CD4-positive, alpha-beta memory T cell (primary cell): ENCODE results near the gene DST. TPM values are rescaled to one million over a fixed set of nuclear protein-coding genes. Genes with fewer than 3 reads are reported as not detected.

Experiments
- CTCF ChIA-PET: fragments of 350-600 bp; sonication (Branson Sonifier 250); formaldehyde crosslinking; loops from one replicate; lab custom pipeline; 2021; ENCODE audit warnings: inconsistent platforms; ENCODE audit not compliant: partially characterized antibody; lab: Charles Lee
- POLR2A ChIA-PET: fragments of 350-600 bp; sonication (Branson Sonifier 250); formaldehyde crosslinking; loops from one replicate; lab custom pipeline; 2021; ENCODE audit not compliant: partially characterized antibody; lab: Charles Lee
- DNase-seq, 5 donors: peaks; one replicate each; pipeline versions ENCODE4 v3.0.0 to v3.0.0-alpha.2; 2020 to 2022; ENCODE audit warnings: mixed read lengths in 1 of 5
- H3K27ac ChIP-seq: one replicate; pipeline ENCODE4 v1.7.0; 2013; ENCODE audit warnings: low read depth, low read length
- H3K27me3 ChIP-seq: 2 replicates; pipeline ENCODE4 v1.7.0; 2013; ENCODE audit warnings: mild to moderate bottlenecking, low read length, moderate library complexity; ENCODE audit not compliant: insufficient read depth
- H3K36me3 ChIP-seq: 2 replicates; pipeline ENCODE4 v1.7.0; 2013; ENCODE audit warnings: mild to moderate bottlenecking, low read length, moderate library complexity; ENCODE audit not compliant: insufficient read depth
- H3K4me1 ChIP-seq: 2 replicates; pipeline ENCODE4 v1.7.0; 2013; ENCODE audit warnings: mild to moderate bottlenecking, low read length, moderate library complexity; ENCODE audit not compliant: insufficient read depth
- H3K4me3 ChIP-seq, 2 donors: one replicate each; pipeline ENCODE4 v1.7.0; 2013; ENCODE audit warnings: low read length in 2 of 2, mild to moderate bottlenecking in 1 of 2
- H3K9me3 ChIP-seq, 2 donors: one replicate each; pipeline ENCODE4 v1.7.0; 2013; ENCODE audit warnings: low read length in 2 of 2, control low read depth in 1 of 2; ENCODE audit not compliant: control insufficient read depth in 1 of 2
- H3K27ac Mint-ChIP-seq, 7 donors: one replicate each; pipeline ENCODE4 v1.8.0; 2020 to 2021; ENCODE audit warnings: mixed read lengths in 7 of 7, mild to moderate bottlenecking in 6 of 7, inconsistent platforms in 3 of 7, moderate library complexity in 3 of 7
- H3K27me3 Mint-ChIP-seq, 2 donors: one replicate each; pipeline ENCODE4 v1.8.0; 2020 to 2021; ENCODE audit warnings: mixed read lengths in 2 of 2
- H3K36me3 Mint-ChIP-seq, 2 donors: one replicate each; pipeline ENCODE4 v1.8.0; 2020 to 2021; ENCODE audit warnings: mixed read lengths in 2 of 2, inconsistent platforms in 1 of 2, mild to moderate bottlenecking in 1 of 2
- H3K4me1 Mint-ChIP-seq, 4 donors: one replicate each; pipeline ENCODE4 v1.8.0; 2020 to 2021; ENCODE audit warnings: mixed read lengths in 4 of 4, mild to moderate bottlenecking in 1 of 4
- H3K4me3 Mint-ChIP-seq, 8 donors: one replicate each; pipeline ENCODE4 v1.8.0; 2020 to 2021; ENCODE audit warnings: mixed read lengths in 8 of 8, mild to moderate bottlenecking in 7 of 8, moderate library complexity in 6 of 8, inconsistent platforms in 3 of 8
- H3K9me3 Mint-ChIP-seq, 8 donors: one replicate each; pipeline ENCODE4 v1.8.0; 2020 to 2021; ENCODE audit warnings: mixed read lengths in 8 of 8, mild to moderate bottlenecking in 5 of 8, inconsistent platforms in 3 of 8, moderate library complexity in 1 of 8
- intact Hi-C: fragments of 100-400 bp; cut with micrococcal nuclease; formaldehyde crosslinking; loops from one replicate; pipeline ENCODE4 v1.15.1; 2023
- polyA plus RNA-seq, 2 donors: library from polyadenylated mRNA; unstranded; fragments of 300-500 nt; fragmentation: Illumina TruSeq; gene quantifications; one replicate each; pipeline ENCODE4 v1.2.3, GENCODE V29; 2021
- total RNA-seq, 2 experiments: library from RNA; stranded (reverse); gene quantifications; one replicate each; pipeline ENCODE4 v1.2.3, GENCODE V29; 2021

Gene DST
- total RNA-seq (1 to 10 TPM; 8.1 to 8.8 TPM), polyA plus RNA-seq (1 to 10 TPM; 1.1 to 2.2 TPM)

DNA sequence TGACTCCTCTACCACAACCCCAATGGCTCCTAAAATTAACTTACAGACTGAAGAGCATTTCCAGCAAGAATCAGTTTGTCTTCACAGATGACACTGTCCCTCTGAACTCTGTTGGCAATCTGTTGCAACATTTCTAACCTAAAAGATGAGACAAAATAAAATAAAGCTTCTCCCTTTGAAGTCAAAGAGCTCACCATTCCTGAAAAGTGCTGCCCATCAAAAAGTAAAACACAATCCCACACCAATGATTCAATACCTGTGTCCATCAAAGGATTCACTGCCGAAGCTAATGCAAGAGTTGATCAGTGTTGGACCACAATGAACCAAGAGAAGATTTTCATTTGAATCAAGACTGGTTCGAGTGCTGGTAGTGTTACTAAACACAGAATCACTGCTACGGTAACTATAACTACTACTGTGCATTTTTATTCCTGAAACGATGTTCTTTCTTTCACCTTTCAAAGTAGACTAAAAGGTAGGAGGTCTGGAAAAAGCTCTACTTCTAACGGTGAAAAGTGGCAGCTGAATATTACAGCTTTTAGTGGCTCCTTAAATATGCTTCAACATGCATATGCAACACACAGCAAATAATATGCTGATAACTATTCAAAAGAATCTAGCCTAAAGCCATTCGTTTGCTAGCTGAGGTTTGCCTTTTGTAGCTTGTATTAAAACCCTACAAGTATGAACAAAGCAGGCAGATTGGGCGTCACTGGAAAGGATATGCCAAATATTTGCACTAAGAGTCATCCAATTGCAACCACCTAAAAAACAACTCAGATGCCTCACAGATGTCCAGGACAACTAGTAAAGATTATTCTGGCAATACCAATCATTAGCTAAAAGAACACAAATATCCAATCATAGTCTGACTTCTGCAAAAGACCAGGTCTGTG lies at the start of gene DST:
TSS of gene DST (minus strand) at position 524 of the 896 bp plus-strand sequence.
- POLR2A ChIA-PET = no interaction called here
- DNase-seq = no peak
- no peaks in the 10 kb centered on the region for H3K36me3 ChIP-seq
- Mint-ChIP-seq H3K4me3 (no peak within 1 kb of the TSS), H3K4me1 (no peaks in the 10 kb centered on the region), H3K27ac (no peak within 1 kb of the TSS), H3K9me3 (no peaks in the 10 kb centered on the region), H3K27me3 (no peaks in the 10 kb centered on the region), H3K36me3 (no peaks in the 10 kb centered on the region)
- H3K4me1 ChIP-seq = no peaks in the 10 kb centered on the region
- no peaks in the 10 kb centered on the region for H3K27me3 ChIP-seq
- CTCF ChIA-PET = interaction anchor here (1.4 kb wide), 2 partner anchors 16 to 48 kb away, joined by 3 to 4 read pairs; no protein-coding TSS in a partner anchor
- H3K4me3 ChIP-seq = no peak within 1 kb of the TSS
- intact Hi-C loops = no loop called here
- H3K9me3 ChIP-seq = no peaks in the 10 kb centered on the region
- no peak within 1 kb of the TSS for H3K27ac ChIP-seq

DNA sequence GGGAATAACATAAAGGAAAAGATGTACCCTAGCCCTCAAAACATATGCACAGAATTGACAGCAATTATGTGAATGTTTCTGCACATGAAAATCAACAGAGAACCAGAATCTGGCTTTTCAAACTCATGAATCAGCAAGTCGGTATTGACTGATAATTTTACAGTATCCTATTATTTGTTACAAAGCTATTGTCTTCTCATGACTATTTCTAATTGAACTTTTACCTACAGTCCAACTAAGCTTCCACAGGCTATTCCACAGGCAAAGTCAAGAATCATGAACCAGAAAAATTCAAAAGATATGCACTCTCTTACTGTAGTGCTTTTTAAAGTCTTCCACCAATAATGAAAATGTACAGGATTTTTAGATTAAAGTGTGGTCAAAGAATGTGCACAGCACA lies 49.1 kb upstream of the DST start:
- POLR2A ChIA-PET = no interaction called here
- Histone ChIP-seq H3K36me3 (no peaks in the 10 kb centered on the region), H3K27ac (no peak overlapping the region), H3K4me3 (no peak overlapping the region), H3K9me3 (no peaks in the 10 kb centered on the region), H3K27me3 (no peaks in the 10 kb centered on the region), H3K4me1 (no peaks in the 10 kb centered on the region)
- H3K4me1 Mint-ChIP-seq = no peaks in the 10 kb centered on the region
- no peak for DNase-seq
- peaks cover 0 to 1% of the 10 kb centered on the region in 2 donors for H3K27me3 Mint-ChIP-seq
- no peaks in the 10 kb centered on the region for H3K36me3 Mint-ChIP-seq
- H3K9me3 Mint-ChIP-seq = no peaks in the 10 kb centered on the region
- H3K27ac Mint-ChIP-seq = no peak overlapping the region
- no peak overlapping the region for H3K4me3 Mint-ChIP-seq
- CTCF ChIA-PET = no interaction called here
- intact Hi-C loops = no loop called here

DNA sequence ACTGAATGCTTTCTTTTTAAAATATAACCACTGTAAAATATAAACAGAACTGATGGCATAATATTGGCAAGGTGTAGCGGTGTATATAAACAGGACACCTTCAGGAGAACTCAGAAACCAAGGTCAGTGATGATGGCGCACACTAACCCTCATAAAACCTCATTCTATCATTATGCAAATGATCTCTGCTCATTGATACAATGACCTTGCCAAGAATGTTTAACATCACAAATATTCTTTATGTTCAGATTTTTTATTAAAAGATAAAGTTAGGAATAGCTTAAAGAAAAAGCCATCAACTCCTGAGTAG lies 48.6 kb upstream of the DST start:
- H3K27ac Mint-ChIP-seq = no peak overlapping the region
- H3K4me1 Mint-ChIP-seq = no peaks in the 10 kb centered on the region
- ChIA-PET POLR2A (no interaction called here), CTCF (no interaction called here)
- Histone ChIP-seq H3K4me3 (no peak overlapping the region), H3K4me1 (no peaks in the 10 kb centered on the region), H3K27ac (no peak overlapping the region), H3K9me3 (no peaks in the 10 kb centered on the region), H3K36me3 (no peaks in the 10 kb centered on the region), H3K27me3 (no peaks in the 10 kb centered on the region)
- H3K27me3 Mint-ChIP-seq = peaks cover 0 to 1% of the 10 kb centered on the region in 2 donors
- H3K36me3 Mint-ChIP-seq = no peaks in the 10 kb centered on the region
- intact Hi-C loops = no loop called here
- no peak for DNase-seq
- H3K4me3 Mint-ChIP-seq = no peak overlapping the region
- no peaks in the 10 kb centered on the region for H3K9me3 Mint-ChIP-seq

DNA sequence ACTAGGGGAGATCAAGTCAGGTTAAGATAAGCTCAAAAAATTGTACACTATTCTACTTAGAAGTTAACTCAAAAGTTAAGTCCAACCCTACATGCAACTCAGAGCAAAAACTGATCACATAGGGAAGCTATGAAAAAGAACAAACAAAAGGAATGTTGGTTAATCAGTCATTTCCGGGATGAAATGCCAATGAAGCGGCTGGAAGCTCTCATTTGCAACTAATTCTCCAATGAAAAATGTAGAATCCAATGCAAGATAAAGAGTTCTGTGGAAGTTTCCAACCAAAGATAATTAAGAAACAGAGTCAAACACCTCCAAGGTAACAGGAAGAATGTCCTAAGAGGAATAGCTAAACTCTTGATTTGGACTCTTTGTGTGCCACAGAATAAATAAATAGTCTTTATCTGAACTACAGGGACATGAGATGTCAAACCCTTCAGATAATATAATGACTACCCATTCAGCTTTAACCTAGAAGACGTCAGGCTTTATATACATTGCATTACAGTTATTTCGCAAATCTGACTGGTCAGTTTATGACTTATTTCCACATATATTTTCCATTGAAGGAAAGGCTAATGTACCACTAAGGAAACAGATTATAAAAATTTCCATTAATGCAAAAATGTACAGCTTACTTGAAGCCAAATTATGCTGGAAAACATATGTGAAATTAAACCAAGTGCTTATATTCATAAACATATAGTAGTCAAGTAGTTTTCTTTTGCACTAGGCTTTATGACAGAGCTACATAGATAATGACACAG lies 48.0 kb upstream of the DST start:
- intact Hi-C loops = no loop called here
- Histone ChIP-seq H3K4me3 (no peak overlapping the region), H3K27me3 (no peaks in the 10 kb centered on the region), H3K27ac (no peak overlapping the region), H3K36me3 (no peaks in the 10 kb centered on the region), H3K4me1 (no peaks in the 10 kb centered on the region), H3K9me3 (no peaks in the 10 kb centered on the region)
- Mint-ChIP-seq H3K27me3 (peaks cover 0 to 1% of the 10 kb centered on the region in 2 donors), H3K4me1 (no peaks in the 10 kb centered on the region), H3K36me3 (no peaks in the 10 kb centered on the region), H3K27ac (no peak overlapping the region), H3K9me3 (no peaks in the 10 kb centered on the region), H3K4me3 (no peak overlapping the region)
- no peak for DNase-seq
- POLR2A ChIA-PET = no interaction called here
- CTCF ChIA-PET = no interaction called here

DNA sequence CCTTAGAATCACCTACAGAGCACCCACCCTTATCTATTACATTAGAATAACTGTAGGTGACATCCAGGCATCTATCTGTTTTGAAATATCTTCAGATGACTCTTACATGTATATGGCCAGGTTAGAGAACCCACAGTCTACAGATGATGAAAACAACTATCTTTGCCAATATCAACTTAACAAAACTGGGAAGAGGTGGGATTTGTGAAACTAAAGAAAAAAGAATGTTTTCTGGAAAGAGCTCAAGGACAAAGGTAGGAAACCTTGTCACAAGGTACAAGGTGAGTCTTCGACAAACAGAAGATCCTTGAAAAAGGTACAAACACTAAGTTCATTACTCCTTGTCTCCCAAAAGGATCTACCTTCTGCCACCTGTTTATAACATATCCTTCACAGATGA lies 47.0 kb upstream of the DST start:
- H3K9me3 Mint-ChIP-seq = no peaks in the 10 kb centered on the region
- no peak overlapping the region for H3K4me3 Mint-ChIP-seq
- no peaks in the 10 kb centered on the region for H3K4me1 Mint-ChIP-seq
- CTCF ChIA-PET = interaction anchor here (0.7 kb wide), 1 partner anchor 9 kb away, joined by 4 read pairs; no protein-coding TSS in a partner anchor
- Histone ChIP-seq H3K4me3 (no peak overlapping the region), H3K9me3 (no peaks in the 10 kb centered on the region), H3K36me3 (no peaks in the 10 kb centered on the region), H3K27me3 (no peaks in the 10 kb centered on the region), H3K27ac (no peak overlapping the region), H3K4me1 (no peaks in the 10 kb centered on the region)
- intact Hi-C loops = no loop called here
- H3K27ac Mint-ChIP-seq = no peak overlapping the region
- no peaks in the 10 kb centered on the region for H3K36me3 Mint-ChIP-seq
- no peak for DNase-seq
- peaks cover 1 to 2% of the 10 kb centered on the region in 2 donors for H3K27me3 Mint-ChIP-seq
- POLR2A ChIA-PET = no interaction called here

DNA sequence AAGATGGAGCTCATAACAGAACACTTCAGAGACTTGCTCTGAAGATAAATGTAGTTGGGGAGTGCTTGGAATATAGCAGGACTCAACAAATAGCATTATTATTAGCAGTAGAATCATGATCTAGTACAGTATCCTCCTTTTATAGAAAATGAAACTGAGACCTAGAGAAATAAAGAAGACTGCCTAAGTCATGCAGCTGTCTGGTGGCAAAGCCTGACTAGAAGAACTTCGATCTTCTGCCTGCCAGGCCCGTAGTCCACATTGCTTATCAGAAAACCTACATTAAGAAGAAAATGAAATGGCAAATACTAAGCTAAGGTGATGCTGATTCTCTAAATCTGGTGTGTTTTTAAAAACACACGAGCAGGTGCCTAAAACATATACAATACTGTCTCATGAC lies 46.4 kb upstream of the DST start:
- no peak overlapping the region for H3K27ac ChIP-seq
- no peak overlapping the region for H3K4me3 ChIP-seq
- DNase-seq = no peak
- H3K36me3 Mint-ChIP-seq = no peaks in the 10 kb centered on the region
- H3K9me3 ChIP-seq = no peaks in the 10 kb centered on the region
- POLR2A ChIA-PET = no interaction called here
- H3K27me3 ChIP-seq = no peaks in the 10 kb centered on the region
- peaks cover 1 to 2% of the 10 kb centered on the region in 2 donors for H3K27me3 Mint-ChIP-seq
- no peaks in the 10 kb centered on the region for H3K4me1 Mint-ChIP-seq
- intact Hi-C loops = no loop called here
- no peaks in the 10 kb centered on the region for H3K4me1 ChIP-seq
- H3K36me3 ChIP-seq = no peaks in the 10 kb centered on the region
- no peak overlapping the region for H3K4me3 Mint-ChIP-seq
- H3K9me3 Mint-ChIP-seq = no peaks in the 10 kb centered on the region
- H3K27ac Mint-ChIP-seq = no peak overlapping the region
- CTCF ChIA-PET = interaction anchor here (0.7 to 0.9 kb wide), 3 partner anchors 9 to 10 kb away, joined by 3 to 4 read pairs (median 3); no protein-coding TSS in a partner anchor

DNA sequence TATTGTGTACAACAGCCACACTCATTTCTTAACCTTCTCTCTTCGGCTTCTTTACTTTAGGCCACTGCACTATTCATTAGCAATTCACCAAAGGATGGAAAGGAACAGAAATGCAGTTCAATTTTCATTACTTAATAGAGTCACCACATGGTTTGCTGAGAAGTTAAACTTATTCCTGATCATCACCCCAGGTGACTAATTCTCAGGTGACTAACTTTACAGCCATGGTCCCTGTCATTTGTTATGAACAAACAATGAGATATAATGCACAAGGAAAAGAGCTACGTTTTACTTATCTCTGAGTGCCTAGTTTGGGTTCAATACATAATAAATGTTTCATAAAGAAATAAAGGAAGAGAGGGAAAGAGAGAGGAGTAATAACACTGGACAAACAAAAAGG lies 45.8 kb upstream of the DST start:
- intact Hi-C loops = no loop called here
- no peak overlapping the region for H3K27ac Mint-ChIP-seq
- POLR2A ChIA-PET = no interaction called here
- H3K36me3 Mint-ChIP-seq = no peaks in the 10 kb centered on the region
- H3K9me3 Mint-ChIP-seq = no peaks in the 10 kb centered on the region
- no peak overlapping the region for H3K4me3 Mint-ChIP-seq
- H3K4me1 Mint-ChIP-seq = no peaks in the 10 kb centered on the region
- Histone ChIP-seq H3K4me3 (no peak overlapping the region), H3K4me1 (no peaks in the 10 kb centered on the region), H3K27ac (no peak overlapping the region), H3K9me3 (no peaks in the 10 kb centered on the region), H3K27me3 (no peaks in the 10 kb centered on the region), H3K36me3 (no peaks in the 10 kb centered on the region)
- no peak for DNase-seq
- peaks cover 1 to 2% of the 10 kb centered on the region in 2 donors for H3K27me3 Mint-ChIP-seq
- CTCF ChIA-PET = interaction anchor here (0.8 to 0.9 kb wide), 2 partner anchors 8 to 11 kb away, joined by 3 read pairs; no protein-coding TSS in a partner anchor
